ENCODE measurements around the gene CTAGE8. TPM values are rescaled to one million over a fixed set of nuclear protein-coding genes. Genes with fewer than 3 reads are reported as not detected.
A peak's percentile ranks its signal among the peaks of the same experiment; 100 is the strongest.
"Not testable (repeated sequence)": the region's sequence is repeated elsewhere in the genome, so short reads cannot be mapped to it uniquely, and the experiment has no call there.

The CTAGE8 gene
- total RNA-seq (ENCODE audit: unreplicated experiment) = 0.54 TPM
- long read RNA-seq = 0 reads

GRCh38 chr7:144269188-144269587 lies at the start of gene CTAGE8:
Gene CTAGE8, minus strand, starts transcription at chr7:144269288. Its CDS starts 38 bp downstream, at chr7:144269250.
- not testable (repeated sequence) for H3K27me3 Mint-ChIP-seq (ENCODE audit: unreplicated experiment); H3K4me3 Mint-ChIP-seq (ENCODE audit: unreplicated experiment); H3K9me3 Mint-ChIP-seq (ENCODE audit: unreplicated experiment); H3K27ac Mint-ChIP-seq (ENCODE audit: unreplicated experiment); H3K36me3 Mint-ChIP-seq (ENCODE audit: unreplicated experiment); DNase-seq; H3K4me1 Mint-ChIP-seq (ENCODE audit: low read depth, unreplicated experiment)

GRCh38 chr7:144317537-144317936 lies 48.4 kb upstream of the CTAGE8 start:
- not testable (repeated sequence) for H3K9me3 Mint-ChIP-seq (ENCODE audit: unreplicated experiment); DNase-seq; H3K27ac Mint-ChIP-seq (ENCODE audit: unreplicated experiment); H3K4me1 Mint-ChIP-seq (ENCODE audit: low read depth, unreplicated experiment); H3K36me3 Mint-ChIP-seq (ENCODE audit: unreplicated experiment); H3K4me3 Mint-ChIP-seq (ENCODE audit: unreplicated experiment); H3K27me3 Mint-ChIP-seq (ENCODE audit: unreplicated experiment)

GRCh38 chr7:144311872-144312469 lies 42.9 kb upstream of the CTAGE8 start, which contains the start of gene OR2A1:
Gene OR2A1, plus strand, starts transcription at chr7:144312419. Its CDS starts 5,706 bp downstream, at chr7:144318125.
- not testable (repeated sequence) for H3K27me3 Mint-ChIP-seq (ENCODE audit: unreplicated experiment); H3K9me3 Mint-ChIP-seq (ENCODE audit: unreplicated experiment); H3K36me3 Mint-ChIP-seq (ENCODE audit: unreplicated experiment); H3K4me1 Mint-ChIP-seq (ENCODE audit: low read depth, unreplicated experiment); H3K27ac Mint-ChIP-seq (ENCODE audit: unreplicated experiment); DNase-seq; H3K4me3 Mint-ChIP-seq (ENCODE audit: unreplicated experiment)

DNA sequence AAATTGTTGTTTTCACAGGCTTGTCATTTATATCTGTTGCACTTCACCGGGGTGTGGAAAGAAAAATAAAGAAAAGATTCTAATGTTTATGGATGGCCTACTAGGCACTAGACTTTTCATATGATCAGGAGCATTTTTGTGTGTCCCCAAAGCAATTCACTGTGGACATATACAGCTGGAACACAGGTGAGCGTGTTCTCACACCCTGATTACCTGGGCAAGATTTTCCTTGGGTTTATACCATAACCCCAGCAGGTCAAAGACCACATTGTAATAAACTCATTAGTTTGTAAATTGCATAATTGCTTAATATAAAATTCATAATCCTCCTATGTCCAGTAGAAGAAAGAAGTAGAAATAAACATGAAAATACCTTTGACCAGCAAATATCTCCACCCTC lies 42.1 kb upstream of the CTAGE8 start:
- not testable (repeated sequence) for H3K4me1 Mint-ChIP-seq (ENCODE audit: low read depth, unreplicated experiment); H3K9me3 Mint-ChIP-seq (ENCODE audit: unreplicated experiment); H3K36me3 Mint-ChIP-seq (ENCODE audit: unreplicated experiment); H3K4me3 Mint-ChIP-seq (ENCODE audit: unreplicated experiment); H3K27me3 Mint-ChIP-seq (ENCODE audit: unreplicated experiment); H3K27ac Mint-ChIP-seq (ENCODE audit: unreplicated experiment); DNase-seq

- not testable (repeated sequence) for H3K4me1 Mint-ChIP-seq (ENCODE audit: low read depth, unreplicated experiment); H3K9me3 Mint-ChIP-seq (ENCODE audit: unreplicated experiment); H3K36me3 Mint-ChIP-seq (ENCODE audit: unreplicated experiment); H3K27ac Mint-ChIP-seq (ENCODE audit: unreplicated experiment); DNase-seq; H3K4me3 Mint-ChIP-seq (ENCODE audit: unreplicated experiment); H3K27me3 Mint-ChIP-seq (ENCODE audit: unreplicated experiment)
These were observed 40.6 kb upstream of the CTAGE8 start for GRCh38 chr7:144309702-144310101.

GRCh38 chr7:144305156-144305555 lies 36.1 kb upstream of the CTAGE8 start:
- H3K36me3 Mint-ChIP-seq (ENCODE audit: unreplicated experiment); H3K27me3 Mint-ChIP-seq (ENCODE audit: unreplicated experiment); H3K4me1 Mint-ChIP-seq (ENCODE audit: low read depth, unreplicated experiment); H3K27ac Mint-ChIP-seq (ENCODE audit: unreplicated experiment); H3K9me3 Mint-ChIP-seq (ENCODE audit: unreplicated experiment); DNase-seq; H3K4me3 Mint-ChIP-seq (ENCODE audit: unreplicated experiment): not testable (repeated sequence)

DNA sequence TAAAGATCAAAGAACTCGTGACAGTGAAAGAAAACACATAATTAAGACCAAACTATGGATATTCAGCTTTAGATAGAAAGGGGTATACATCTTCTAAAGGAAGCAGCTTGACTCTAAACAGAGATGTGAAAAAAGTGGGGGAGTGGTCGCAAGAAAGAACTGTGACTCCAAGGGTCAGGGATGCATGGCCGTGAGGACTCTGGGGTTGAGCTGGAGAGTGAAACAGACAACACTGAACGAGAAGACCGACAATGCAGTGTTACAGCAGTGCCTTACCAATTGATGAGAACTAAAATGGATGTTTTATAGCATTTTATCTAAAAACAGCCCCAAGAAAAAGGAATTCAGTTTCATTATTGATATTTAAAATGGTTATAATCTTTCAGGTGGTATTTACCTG lies 34.5 kb upstream of the CTAGE8 start:
- not testable (repeated sequence) for DNase-seq; H3K36me3 Mint-ChIP-seq (ENCODE audit: unreplicated experiment); H3K4me3 Mint-ChIP-seq (ENCODE audit: unreplicated experiment); H3K27ac Mint-ChIP-seq (ENCODE audit: unreplicated experiment); H3K27me3 Mint-ChIP-seq (ENCODE audit: unreplicated experiment); H3K4me1 Mint-ChIP-seq (ENCODE audit: low read depth, unreplicated experiment); H3K9me3 Mint-ChIP-seq (ENCODE audit: unreplicated experiment)

DNA sequence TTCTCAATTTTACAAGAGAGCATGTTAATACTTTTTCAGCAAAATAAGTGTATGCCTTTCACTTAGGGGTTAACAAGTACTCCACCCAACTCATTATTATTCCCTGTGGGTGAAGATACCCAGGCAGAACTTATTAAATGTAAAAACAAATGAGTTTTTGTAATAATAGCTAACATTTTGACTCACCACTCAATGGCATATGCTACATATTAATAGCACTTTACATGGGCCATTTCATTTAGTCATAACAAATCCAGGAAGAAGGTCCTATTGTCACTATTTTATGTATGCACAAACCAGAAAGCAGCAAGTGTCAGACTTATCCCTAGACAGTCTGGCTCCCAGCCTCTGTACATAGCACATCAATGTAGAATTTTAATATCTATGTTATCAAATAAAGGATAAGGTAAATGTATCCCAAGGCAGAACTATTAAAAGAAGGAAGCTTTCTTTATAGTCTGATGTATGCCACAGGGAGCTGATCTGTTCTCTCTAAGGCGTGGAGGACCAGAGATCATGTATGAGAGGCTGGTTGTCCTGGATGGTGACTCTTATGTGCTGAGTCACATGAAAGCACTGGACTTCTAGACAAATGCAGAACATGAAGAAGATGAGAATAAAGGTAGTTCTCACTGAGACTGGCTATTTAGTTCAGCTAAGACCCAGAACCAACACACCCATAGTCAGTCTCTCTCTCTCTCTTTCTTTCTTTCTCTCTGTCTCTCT lies 33.7 kb upstream of the CTAGE8 start:
- not testable (repeated sequence) for H3K27me3 Mint-ChIP-seq (ENCODE audit: unreplicated experiment); H3K4me3 Mint-ChIP-seq (ENCODE audit: unreplicated experiment); H3K36me3 Mint-ChIP-seq (ENCODE audit: unreplicated experiment); DNase-seq; H3K4me1 Mint-ChIP-seq (ENCODE audit: low read depth, unreplicated experiment); H3K27ac Mint-ChIP-seq (ENCODE audit: unreplicated experiment); H3K9me3 Mint-ChIP-seq (ENCODE audit: unreplicated experiment)

DNA sequence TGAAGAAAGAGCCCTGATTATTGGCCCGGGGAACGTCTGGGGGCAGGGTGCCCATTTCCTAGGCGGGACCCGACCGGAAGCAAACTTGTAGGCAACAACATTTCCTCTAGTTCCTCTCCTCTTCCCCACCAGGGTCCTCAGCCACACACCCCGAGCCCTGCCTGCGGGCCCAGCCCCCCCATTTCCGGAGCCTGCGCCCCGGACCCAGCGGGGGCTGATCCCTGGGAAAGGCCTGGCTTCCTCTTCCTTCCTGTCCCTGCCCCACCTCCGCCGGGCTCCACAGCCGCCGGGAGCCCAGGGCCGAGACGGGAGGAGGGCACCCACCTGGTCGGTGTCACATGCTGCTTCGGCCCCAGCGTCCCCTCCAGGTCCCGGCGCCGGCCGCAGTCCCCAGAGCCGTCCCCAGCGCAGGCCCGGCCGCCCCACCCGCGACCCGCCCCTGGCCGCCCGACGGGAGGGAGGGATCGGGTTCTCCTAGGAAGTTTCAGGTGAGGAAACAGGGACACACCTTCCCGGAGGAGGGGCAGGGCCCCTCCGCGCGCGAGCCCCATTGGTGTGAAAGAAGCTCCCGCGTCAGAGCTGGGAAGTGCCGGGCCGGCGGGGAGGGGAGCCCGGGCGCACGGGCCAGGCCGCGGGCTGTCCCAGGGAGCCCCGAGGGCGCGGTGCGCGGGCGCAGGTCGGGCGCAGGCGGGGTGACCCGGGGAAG lies 24.9 kb upstream of the CTAGE8 start:
- peak; percentile 19 for DNase-seq
- H3K4me1 Mint-ChIP-seq (ENCODE audit: low read depth, unreplicated experiment); H3K36me3 Mint-ChIP-seq (ENCODE audit: unreplicated experiment); H3K27ac Mint-ChIP-seq (ENCODE audit: unreplicated experiment); H3K9me3 Mint-ChIP-seq (ENCODE audit: unreplicated experiment); H3K4me3 Mint-ChIP-seq (ENCODE audit: unreplicated experiment); H3K27me3 Mint-ChIP-seq (ENCODE audit: unreplicated experiment): not testable (repeated sequence)

DNA sequence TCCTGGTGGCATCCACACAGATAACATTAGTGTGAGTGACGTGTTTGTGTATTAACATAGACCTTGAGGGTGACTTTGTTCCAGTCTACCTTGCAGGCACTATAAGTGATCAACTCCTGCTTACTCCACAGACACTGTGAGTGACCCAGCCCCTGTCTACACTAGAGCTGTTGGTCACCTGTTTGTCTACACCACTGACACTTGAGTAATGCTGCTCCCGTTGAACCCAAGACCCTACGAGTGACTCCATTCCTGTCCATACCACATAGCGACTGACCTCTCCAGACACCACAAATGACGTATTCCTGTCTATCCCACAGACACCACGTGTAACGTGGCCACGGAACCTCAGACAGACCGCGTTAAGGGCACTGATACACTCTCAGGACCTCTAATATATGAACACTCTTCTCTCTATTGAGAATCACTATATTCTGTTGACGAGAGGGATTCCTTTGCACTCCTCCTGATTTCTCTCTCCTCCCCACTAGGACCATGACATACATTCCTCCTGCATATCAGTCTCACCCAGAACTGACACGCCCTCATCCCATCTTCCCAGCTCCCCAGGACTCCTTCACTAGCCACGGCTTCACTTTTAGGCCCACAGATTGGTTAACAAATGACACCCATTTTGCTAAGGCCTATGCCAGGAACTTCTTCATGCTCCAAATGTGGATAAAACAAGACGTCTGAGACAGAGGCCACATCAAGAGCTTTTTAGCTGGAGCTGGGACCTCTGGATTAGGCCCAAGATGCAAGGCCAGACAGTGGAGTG lies 23.5 kb upstream of the CTAGE8 start:
- H3K9me3 Mint-ChIP-seq (ENCODE audit: unreplicated experiment); H3K27ac Mint-ChIP-seq (ENCODE audit: unreplicated experiment); DNase-seq; H3K36me3 Mint-ChIP-seq (ENCODE audit: unreplicated experiment); H3K4me3 Mint-ChIP-seq (ENCODE audit: unreplicated experiment); H3K27me3 Mint-ChIP-seq (ENCODE audit: unreplicated experiment); H3K4me1 Mint-ChIP-seq (ENCODE audit: low read depth, unreplicated experiment): not testable (repeated sequence)

GRCh38 chr7:144291607-144292006 lies 22.5 kb upstream of the CTAGE8 start:
- not testable (repeated sequence) for H3K36me3 Mint-ChIP-seq (ENCODE audit: unreplicated experiment); H3K27ac Mint-ChIP-seq (ENCODE audit: unreplicated experiment); DNase-seq; H3K4me3 Mint-ChIP-seq (ENCODE audit: unreplicated experiment); H3K27me3 Mint-ChIP-seq (ENCODE audit: unreplicated experiment); H3K9me3 Mint-ChIP-seq (ENCODE audit: unreplicated experiment); H3K4me1 Mint-ChIP-seq (ENCODE audit: low read depth, unreplicated experiment)

Measured in glutamatergic neuron (in vitro differentiated cells).